ENCODE results near the gene CERS4.
"Not testable (repeated sequence)": the region's sequence is repeated elsewhere in the genome, so short reads cannot be mapped to it uniquely, and the experiment has no call there.

Gene CERS4

GRCh38 chr19:8254286-8255001 lies 45.3 kb downstream of the CERS4 start:
- no peak for DNase-seq
- H3K27me3 Mint-ChIP-seq = no peaks in the 10 kb centered on the region
- no peak overlapping the region for H3K4me3 Mint-ChIP-seq
- H3K36me3 Mint-ChIP-seq (ENCODE audit: insufficient read depth) = peaks cover 9% of the 10 kb centered on the region
- no peak overlapping the region for H3K27ac Mint-ChIP-seq
- H3K9me3 Mint-ChIP-seq = no peaks in the 10 kb centered on the region
- ATAC-seq (replicated peaks) = no peak
- peaks cover 3 to 10% of the 10 kb centered on the region in 2 donors for H3K4me1 Mint-ChIP-seq (ENCODE audit: low read depth in 2 of 2)

- ATAC-seq (replicated peaks) (no peak), DNase-seq (no peak)
- Mint-ChIP-seq H3K27me3 (no peaks in the 10 kb centered on the region), H3K4me3 (no peak overlapping the region), H3K36me3 (ENCODE audit: insufficient read depth) (peaks cover 9% of the 10 kb centered on the region), H3K9me3 (no peaks in the 10 kb centered on the region), H3K27ac (peak overlapping the region in 1 of 2 donors; percentile 57), H3K4me1 (ENCODE audit: low read depth in 2 of 2) (peaks cover 3 to 14% of the 10 kb centered on the region in 2 donors)
These were observed 46.4 kb downstream of the CERS4 start for GRCh38 chr19:8255426-8256125.

- Mint-ChIP-seq H3K9me3 (no peaks in the 10 kb centered on the region), H3K36me3 (ENCODE audit: insufficient read depth) (peaks cover 14% of the 10 kb centered on the region)
- ATAC-seq (replicated peaks) = no peak
These were observed 47.3 kb downstream of the CERS4 start for GRCh38 chr19:8256276-8257051.

GRCh38 chr19:8257052-8257443 lies 47.9 kb downstream of the CERS4 start:
- DNase-seq = no peak
- Mint-ChIP-seq H3K36me3 (ENCODE audit: insufficient read depth) (peaks cover 14% of the 10 kb centered on the region), H3K9me3 (no peaks in the 10 kb centered on the region)

More at GRCh38 chr19:8256276-8257051, 47.3 kb downstream of the CERS4 start:
- Mint-ChIP-seq H3K27ac (peak overlapping the region in 1 of 2 donors; percentile 72), H3K4me3 (no peak overlapping the region), H3K4me1 (ENCODE audit: low read depth in 2 of 2) (peaks cover 3 to 14% of the 10 kb centered on the region in 2 donors), H3K27me3 (no peaks in the 10 kb centered on the region)
- no peak for DNase-seq

GRCh38 chr19:8259142-8259921 lies 50.2 kb downstream of the CERS4 start:
- ATAC-seq (replicated peaks) (no peak), DNase-seq (no peak)
- H3K4me3 Mint-ChIP-seq = peak overlapping the region in 1 of 2 donors; percentile 37
- H3K9me3 Mint-ChIP-seq = no peaks in the 10 kb centered on the region
- H3K36me3 Mint-ChIP-seq (ENCODE audit: insufficient read depth) = peaks cover 10% of the 10 kb centered on the region
- no peaks in the 10 kb centered on the region for H3K27me3 Mint-ChIP-seq
- H3K27ac Mint-ChIP-seq = peak overlapping the region; percentile 52 to 86
- peaks cover 1 to 10% of the 10 kb centered on the region in 2 donors for H3K4me1 Mint-ChIP-seq (ENCODE audit: low read depth in 2 of 2)

More at GRCh38 chr19:8257052-8257443, 47.9 kb downstream of the CERS4 start:
- peaks cover 3 to 14% of the 10 kb centered on the region in 2 donors for H3K4me1 Mint-ChIP-seq (ENCODE audit: low read depth in 2 of 2)
- H3K27ac Mint-ChIP-seq = peak overlapping the region in 1 of 2 donors; percentile 72
- H3K4me3 Mint-ChIP-seq = no peak overlapping the region
- no peak for ATAC-seq (replicated peaks)
- no peaks in the 10 kb centered on the region for H3K27me3 Mint-ChIP-seq

- no peak overlapping the region for H3K4me3 Mint-ChIP-seq
These were observed 50.7 kb downstream of the CERS4 start for GRCh38 chr19:8259922-8260247.

GRCh38 chr19:8261347-8261746 lies 52.2 kb downstream of the CERS4 start:
- no peak overlapping the region for H3K27ac Mint-ChIP-seq
- peaks cover 1 to 10% of the 10 kb centered on the region in 2 donors for H3K4me1 Mint-ChIP-seq (ENCODE audit: low read depth in 2 of 2)
- DNase-seq = no peak
- peaks cover 9% of the 10 kb centered on the region for H3K36me3 Mint-ChIP-seq (ENCODE audit: insufficient read depth)
- no peak for ATAC-seq (replicated peaks)
- H3K9me3 Mint-ChIP-seq = no peaks in the 10 kb centered on the region
- no peak overlapping the region for H3K4me3 Mint-ChIP-seq
- no peaks in the 10 kb centered on the region for H3K27me3 Mint-ChIP-seq

More at GRCh38 chr19:8259922-8260247, 50.7 kb downstream of the CERS4 start:
- Mint-ChIP-seq H3K36me3 (ENCODE audit: insufficient read depth) (peaks cover 9% of the 10 kb centered on the region), H3K27me3 (no peaks in the 10 kb centered on the region), H3K27ac (peak overlapping the region in 1 of 2 donors; percentile 86), H3K9me3 (no peaks in the 10 kb centered on the region), H3K4me1 (ENCODE audit: low read depth in 2 of 2) (peaks cover 1 to 10% of the 10 kb centered on the region in 2 donors)
- ATAC-seq (replicated peaks) = no peak
- DNase-seq = no peak

- H3K9me3 Mint-ChIP-seq = no peaks in the 10 kb centered on the region
- H3K27me3 Mint-ChIP-seq = no peaks in the 10 kb centered on the region
- DNase-seq (no peak), ATAC-seq (replicated peaks) (no peak)
- H3K4me3 Mint-ChIP-seq = no peak overlapping the region
- peaks cover 9% of the 10 kb centered on the region for H3K36me3 Mint-ChIP-seq (ENCODE audit: insufficient read depth)
- H3K27ac Mint-ChIP-seq = no peak overlapping the region
- peaks cover 1 to 10% of the 10 kb centered on the region in 2 donors for H3K4me1 Mint-ChIP-seq (ENCODE audit: low read depth in 2 of 2)
These were observed 52.7 kb downstream of the CERS4 start for GRCh38 chr19:8261881-8262280.

- peaks cover 0 to 10% of the 10 kb centered on the region in 2 donors for H3K4me1 Mint-ChIP-seq (ENCODE audit: low read depth in 2 of 2)
- no peak overlapping the region for H3K27ac Mint-ChIP-seq
- no peaks in the 10 kb centered on the region for H3K27me3 Mint-ChIP-seq
- no peak overlapping the region for H3K4me3 Mint-ChIP-seq
- H3K9me3 Mint-ChIP-seq = no peaks in the 10 kb centered on the region
- no peak for DNase-seq
- no peak for ATAC-seq (replicated peaks)
- peaks cover 7% of the 10 kb centered on the region for H3K36me3 Mint-ChIP-seq (ENCODE audit: insufficient read depth)
These were observed 53.3 kb downstream of the CERS4 start for GRCh38 chr19:8262431-8262830.

- not testable (repeated sequence) for H3K4me3 Mint-ChIP-seq; H3K9me3 Mint-ChIP-seq; DNase-seq; ATAC-seq (replicated peaks); H3K36me3 Mint-ChIP-seq (ENCODE audit: insufficient read depth); H3K27me3 Mint-ChIP-seq
- Mint-ChIP-seq H3K27ac (peak overlapping the region; percentile 53 to 57), H3K4me1 (ENCODE audit: low read depth in 2 of 2) (peaks cover 7 to 18% of the 10 kb centered on the region in 2 donors)
These were observed 55.1 kb downstream of the CERS4 start for GRCh38 chr19:8264248-8264647.

GRCh38 chr19:8265872-8266271 lies 56.7 kb downstream of the CERS4 start:
- DNase-seq = no peak

GRCh38 chr19:8269724-8270123 lies 60.6 kb downstream of the CERS4 start:
- peaks cover 6% of the 10 kb centered on the region for H3K36me3 Mint-ChIP-seq (ENCODE audit: insufficient read depth)
- peak overlapping the region; percentile 81 to 87 for H3K4me3 Mint-ChIP-seq
- peak overlapping the region; percentile 94 to 97 for H3K27ac Mint-ChIP-seq
- no peaks in the 10 kb centered on the region for H3K27me3 Mint-ChIP-seq
- peaks cover 12 to 16% of the 10 kb centered on the region in 2 donors for H3K4me1 Mint-ChIP-seq (ENCODE audit: low read depth in 2 of 2)
- no peaks in the 10 kb centered on the region for H3K9me3 Mint-ChIP-seq
- DNase-seq (no peak), ATAC-seq (replicated peaks) (no peak)

More at GRCh38 chr19:8265872-8266271, 56.7 kb downstream of the CERS4 start:
- Mint-ChIP-seq H3K27me3 (no peaks in the 10 kb centered on the region), H3K9me3 (no peaks in the 10 kb centered on the region), H3K27ac (no peak overlapping the region), H3K4me3 (no peak overlapping the region), H3K36me3 (ENCODE audit: insufficient read depth) (peaks cover 11% of the 10 kb centered on the region), H3K4me1 (ENCODE audit: low read depth in 2 of 2) (peaks cover 12 to 16% of the 10 kb centered on the region in 2 donors)
- no peak for ATAC-seq (replicated peaks)

- ATAC-seq (replicated peaks) = peak; percentile 61
- not testable (repeated sequence) for H3K27me3 Mint-ChIP-seq; H3K36me3 Mint-ChIP-seq (ENCODE audit: insufficient read depth); H3K4me1 Mint-ChIP-seq (ENCODE audit: low read depth in 2 of 2); H3K27ac Mint-ChIP-seq; H3K4me3 Mint-ChIP-seq; H3K9me3 Mint-ChIP-seq; DNase-seq
These were observed 67.3 kb downstream of the CERS4 start for GRCh38 chr19:8276508-8276907.
